Hematopoietic multipotent progenitor cell (in vitro differentiated cells): Measurements from ENCODE around the gene PLCL1. TPM values are rescaled to one million over a fixed set of nuclear protein-coding genes. Genes with fewer than 3 reads are reported as not detected.
"Not testable (repeated sequence)": the region's sequence is repeated elsewhere in the genome, so short reads cannot be mapped to it uniquely, and the experiment has no call there.

Experiments
- DNase-seq, 3 donors: peaks; one replicate each; pipeline ENCODE4 v3.0.0-alpha.2; 2011 to 2015; ENCODE audit warnings: low read depth in 2 of 3, low spot score in 2 of 3
- total RNA-seq: library from RNA; depleted of rRNA; stranded (reverse); fragments of >200 nt; gene quantifications from one replicate; pipeline ENCODE4 v1.2.3, GENCODE V29; 2012

PLCL1 gene
- total RNA-seq, 1 donor, result 0.27 TPM

DNA sequence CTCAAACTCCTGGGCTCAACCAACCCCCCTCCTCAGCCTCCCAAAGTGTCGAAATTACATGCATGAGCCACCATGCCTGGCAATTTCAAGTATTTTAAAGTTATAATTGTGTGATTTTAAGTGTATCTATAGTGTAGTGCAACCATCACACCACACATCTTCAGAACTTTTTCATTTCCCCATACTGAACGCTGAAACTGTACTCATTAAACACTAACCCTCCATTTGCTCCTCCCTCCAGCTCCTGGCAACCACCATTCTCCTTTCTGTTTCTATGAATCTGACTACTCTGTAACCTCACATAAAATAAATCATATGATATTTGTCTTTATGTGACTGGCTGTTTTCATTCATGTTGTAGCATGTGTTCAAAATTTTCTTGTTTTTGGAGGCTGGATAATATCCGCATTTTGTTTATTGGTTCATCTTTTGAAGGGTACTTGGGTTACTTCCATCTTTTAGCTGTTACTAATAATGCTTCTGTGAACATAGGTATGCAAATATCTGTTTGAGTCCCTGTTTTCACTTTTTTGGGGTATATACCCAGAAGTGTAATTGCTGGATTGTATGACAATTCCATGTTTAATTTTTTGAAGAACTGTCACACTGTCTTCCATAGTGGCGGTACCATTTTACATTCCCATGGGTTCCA is 188.2 kb downstream of the PLCL1 start:
- DNase-seq, result no peak

DNA sequence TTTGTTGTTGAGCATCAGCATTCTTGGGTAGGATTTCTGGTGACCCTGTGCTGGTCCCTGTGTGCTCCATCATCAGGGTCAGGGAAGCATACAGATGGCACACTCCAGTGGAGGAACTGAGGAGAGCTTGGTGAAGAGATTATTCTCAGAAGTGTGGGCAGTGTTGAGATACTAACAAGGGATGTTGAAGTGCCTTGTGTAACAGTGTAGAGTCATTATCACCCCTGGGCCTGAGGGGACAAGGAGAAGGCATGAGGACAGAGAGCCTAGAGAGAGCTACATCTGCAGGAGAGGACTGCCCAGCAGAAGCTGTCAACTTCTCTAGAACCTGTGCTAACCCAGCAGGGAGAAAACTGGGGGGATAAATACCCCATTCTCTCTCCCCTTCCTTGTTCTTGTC is 189.0 kb downstream of the PLCL1 start:
- no peak for DNase-seq

DNA sequence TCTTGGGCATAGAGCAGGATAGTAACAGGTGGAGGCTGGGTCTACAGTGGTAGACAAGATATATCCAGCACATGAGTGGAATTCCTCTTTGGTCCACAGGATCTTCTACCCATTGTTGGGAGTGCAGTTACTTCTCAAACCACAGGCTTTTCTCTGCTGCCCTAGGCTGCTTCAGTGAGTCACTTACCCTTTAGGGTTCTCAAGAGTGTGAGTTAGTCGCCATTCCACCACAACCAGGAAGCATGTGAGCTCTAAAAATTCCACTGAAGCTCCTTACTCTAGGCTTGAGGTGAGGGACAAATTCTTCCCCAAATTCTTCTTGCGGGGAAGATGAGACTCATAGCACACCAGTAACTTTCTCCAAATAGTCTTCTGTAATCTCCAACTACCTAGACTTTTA is 189.4 kb downstream of the PLCL1 start:
- DNase-seq, result no peak

DNA sequence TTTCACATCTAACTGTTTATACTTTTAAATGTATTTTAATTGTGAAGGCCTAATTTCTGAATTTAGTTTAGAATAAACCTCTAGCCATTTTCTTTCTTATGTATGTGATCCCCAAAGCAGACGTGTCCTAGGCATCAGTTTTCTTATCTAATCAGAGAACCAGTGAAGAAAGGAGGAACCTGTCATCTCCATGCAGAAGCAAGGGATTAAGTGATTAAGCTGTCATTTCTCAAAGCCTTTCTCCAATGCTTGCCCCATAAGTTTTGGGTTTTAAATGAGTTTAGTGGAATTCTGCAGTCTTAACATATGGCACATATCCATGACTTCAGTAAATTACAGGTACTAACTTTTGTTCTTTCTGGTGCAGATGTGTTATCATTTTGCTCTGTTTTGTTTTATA is 190.4 kb downstream of the PLCL1 start:
- DNase-seq, result no peak

DNA sequence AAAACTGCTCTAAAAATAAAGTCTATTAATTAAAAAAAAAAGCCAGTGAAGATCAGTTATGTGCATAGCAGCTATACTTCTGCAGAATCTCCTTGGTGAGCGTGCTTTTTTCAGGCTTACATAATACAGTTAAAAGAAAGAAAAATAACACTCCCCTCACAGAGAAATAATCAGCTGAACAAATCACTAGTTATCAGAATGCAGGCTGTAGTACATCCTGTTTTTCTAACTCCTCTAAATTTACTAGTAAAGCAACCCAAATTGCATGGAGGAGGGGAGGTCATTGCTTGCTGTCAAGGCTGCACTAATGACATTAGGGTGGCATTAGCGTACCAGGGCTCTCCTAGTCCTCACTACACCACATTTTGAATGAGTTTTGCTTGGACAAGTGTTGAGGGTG is 192.2 kb downstream of the PLCL1 start:
- DNase-seq, result peak in 1 of 3 donors; percentile 21

DNA sequence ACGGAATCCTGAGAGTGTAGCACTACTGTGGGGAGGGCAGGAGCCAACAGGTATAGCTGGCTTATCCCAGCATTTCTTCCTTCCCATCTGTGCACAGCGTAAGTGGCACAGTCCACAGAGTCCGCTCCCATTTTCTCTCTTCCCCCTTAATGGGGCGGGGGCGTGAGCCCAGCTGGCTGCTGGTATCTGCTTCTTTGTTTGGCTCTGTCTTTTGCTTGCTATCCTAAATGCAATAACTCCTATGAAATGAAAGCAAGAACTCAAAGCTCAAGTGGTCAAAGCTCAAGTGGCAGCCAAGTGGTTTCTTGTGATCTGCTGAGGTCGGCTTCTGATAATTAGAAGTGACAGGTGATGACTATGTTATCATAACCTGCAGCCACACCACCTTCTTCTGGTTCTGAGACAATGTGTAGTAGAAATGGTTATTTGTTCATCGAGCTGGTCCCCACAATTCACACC is 192.7 kb downstream of the PLCL1 start:
- no peak for DNase-seq

DNA sequence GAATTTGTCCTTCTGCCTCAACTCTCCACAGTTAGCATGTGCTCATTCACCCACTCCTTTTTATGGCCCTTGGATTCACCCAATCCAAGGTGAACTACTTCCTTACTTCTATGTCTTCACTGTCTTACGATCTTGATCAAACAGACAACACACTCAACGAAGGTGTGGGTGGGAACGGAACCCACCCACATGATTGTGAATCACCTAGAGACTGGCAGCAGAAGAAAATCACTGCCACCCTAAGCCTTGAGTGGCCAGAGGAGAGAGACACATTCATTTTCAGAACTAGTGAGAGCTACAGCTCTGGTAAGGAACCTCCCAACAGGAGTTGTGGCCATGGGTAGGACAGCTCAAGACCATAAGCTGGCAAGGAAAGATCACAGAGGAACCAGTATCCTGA is 194.3 kb downstream of the PLCL1 start:
- DNase-seq, result no peak

DNA sequence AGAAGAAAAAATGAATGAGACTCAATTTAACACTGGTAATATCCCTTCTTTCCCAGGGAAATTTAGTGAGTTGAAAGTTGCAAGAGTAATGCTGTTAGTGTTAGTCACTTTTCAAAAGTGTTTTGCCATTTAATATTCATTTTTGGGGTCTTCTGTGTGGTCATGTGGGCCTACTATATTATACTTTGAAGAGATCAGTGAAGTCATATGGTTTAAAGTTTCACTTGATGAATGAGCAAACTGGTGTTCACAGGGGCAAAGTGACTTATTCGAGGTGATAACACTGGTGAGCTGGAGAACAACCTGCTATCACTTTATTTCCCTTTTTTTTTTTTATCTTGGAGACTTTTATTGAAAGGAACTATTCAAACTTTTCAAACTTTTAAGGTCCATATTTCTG is 196.0 kb downstream of the PLCL1 start:
- DNase-seq, result no peak

DNA sequence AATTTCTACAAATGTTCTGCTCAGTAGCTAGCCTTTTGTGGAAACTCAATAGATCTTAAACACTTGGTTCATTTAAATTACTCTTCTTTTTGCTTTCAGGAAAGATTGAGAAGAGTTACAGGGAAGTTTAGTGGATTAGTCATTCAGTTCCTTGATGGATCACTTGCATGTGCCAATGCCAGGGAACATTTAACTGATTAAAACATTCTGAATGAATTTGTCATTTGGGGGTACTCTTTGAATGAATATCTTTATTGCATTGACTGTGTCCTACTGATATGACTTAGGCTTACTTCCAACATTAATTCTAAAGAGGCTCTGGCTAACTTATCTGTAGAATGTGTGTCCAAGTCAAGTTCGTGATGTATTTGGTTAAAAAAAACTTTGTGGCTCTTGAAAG is 199.8 kb downstream of the PLCL1 start:
- DNase-seq, result no peak

DNA sequence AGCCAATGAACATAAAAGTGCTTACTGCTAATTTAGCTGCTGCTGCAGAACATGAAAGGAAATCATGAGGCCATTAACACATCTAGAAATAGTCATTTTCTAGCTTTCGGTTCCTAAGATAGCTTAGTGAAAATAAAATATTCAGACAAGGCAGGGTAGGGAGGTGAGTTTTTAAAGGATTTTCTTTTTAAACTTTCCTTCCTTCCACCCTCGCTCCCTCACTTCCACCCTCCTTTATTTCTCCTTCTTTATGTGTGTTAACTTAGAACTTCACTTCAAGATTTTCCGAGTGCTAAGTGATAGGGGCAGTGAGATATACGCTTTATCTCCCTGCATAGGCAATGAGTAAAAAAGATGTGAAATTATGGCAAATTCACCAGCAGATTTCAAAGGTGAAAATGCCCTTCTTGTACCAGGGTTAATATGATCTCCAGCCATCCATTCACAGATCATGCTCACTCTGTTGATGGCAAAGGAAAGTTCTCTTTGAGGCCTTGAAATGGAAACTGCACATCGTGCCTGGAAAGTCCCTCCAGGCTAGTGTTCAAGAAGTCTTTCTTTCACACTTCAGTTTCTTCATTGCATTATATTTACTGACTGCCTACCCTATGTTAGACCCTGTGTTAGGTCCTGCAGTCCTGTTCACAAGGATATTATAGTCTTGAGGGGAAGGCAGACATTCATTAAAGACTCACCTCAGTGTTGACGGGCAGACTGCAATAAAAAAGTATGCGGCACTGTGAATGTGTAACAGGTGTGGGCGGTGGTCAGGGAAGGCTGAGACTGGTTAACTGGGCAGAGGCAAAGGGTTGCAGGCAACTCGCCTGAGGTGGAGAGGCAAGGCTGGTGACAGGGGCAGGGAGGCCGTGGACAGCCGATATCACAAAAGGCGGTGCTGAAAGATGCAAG is 200.8 kb downstream of the PLCL1 start:
- peak in 1 of 3 donors; percentile 10 for DNase-seq

DNA sequence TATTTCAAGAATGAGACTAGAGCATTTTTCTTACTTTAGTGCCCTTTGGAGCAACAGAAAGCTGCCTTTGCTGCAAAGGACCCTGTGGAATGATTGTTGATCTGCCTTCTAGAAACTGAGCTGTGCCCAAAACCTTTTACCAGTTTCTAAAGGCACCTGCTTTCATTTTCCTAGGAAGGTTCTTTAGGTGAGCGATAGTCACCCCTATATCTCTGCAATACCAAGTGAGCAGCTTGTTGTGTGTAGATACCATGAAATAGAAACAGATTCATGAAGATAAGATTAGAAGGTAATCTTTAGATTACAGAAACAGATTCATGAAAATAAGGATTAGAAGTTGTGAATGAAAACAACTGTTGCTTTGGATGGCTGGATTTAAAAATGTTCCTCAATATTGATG is 202.3 kb downstream of the PLCL1 start:
- no peak for DNase-seq

DNA sequence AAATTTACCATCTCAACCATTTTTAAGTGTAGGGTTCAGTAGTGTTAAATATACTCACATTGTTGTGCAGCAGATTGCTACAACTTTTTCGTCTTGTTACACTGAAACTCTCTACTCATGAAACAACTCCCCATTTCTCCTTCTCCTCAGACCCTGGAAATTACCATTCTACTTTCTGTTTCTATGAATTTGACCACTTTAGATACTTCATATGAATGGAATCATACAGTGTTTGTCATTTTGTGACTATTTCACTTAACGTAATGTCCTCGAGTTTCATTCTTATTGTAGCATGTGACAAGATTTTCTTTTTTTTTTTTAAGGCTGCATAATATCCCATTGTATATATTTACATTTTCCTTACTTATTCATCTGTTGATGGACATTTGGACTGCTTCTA is 203.8 kb downstream of the PLCL1 start:
- no peak for DNase-seq

DNA sequence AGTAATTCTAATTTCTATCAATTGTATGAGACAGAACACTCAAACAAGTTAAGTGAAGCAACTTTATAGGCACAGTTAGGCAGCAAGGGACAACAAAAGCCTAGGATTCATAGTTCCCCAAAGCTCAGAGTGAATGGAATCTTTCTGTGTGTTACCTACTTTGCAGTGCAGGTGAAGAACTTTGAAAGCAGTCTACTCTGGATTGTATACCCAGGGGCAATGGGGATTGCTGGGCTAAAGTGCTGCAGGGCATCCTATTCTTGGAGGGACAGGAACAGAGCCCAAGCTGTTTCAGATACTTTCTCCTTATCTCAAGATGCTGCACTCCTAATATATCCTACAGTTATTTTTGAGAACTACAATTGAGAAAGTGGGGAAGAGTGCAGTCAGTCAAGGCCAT is 207.6 kb downstream of the PLCL1 start:
- DNase-seq, result no peak

DNA sequence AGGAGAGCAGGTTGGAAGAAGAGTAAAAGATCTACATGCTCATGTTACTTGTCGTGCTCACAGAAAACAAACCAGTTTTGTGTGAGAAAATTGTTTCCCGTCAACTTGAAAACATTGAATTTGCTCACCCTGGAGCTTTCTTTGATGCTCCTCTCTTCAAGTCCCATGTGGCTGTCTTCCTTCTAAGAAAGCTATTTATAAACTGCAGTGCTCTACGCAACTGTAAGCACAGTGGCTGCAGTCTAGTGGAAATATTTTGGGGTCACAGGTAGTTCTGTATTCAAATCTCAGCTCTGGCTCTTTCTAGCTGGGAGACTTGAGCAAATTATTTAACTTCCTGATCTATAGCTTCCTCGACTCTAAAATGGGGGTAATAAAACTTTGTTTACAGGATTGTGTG is 211.8 kb downstream of the PLCL1 start:
- no peak for DNase-seq

DNA sequence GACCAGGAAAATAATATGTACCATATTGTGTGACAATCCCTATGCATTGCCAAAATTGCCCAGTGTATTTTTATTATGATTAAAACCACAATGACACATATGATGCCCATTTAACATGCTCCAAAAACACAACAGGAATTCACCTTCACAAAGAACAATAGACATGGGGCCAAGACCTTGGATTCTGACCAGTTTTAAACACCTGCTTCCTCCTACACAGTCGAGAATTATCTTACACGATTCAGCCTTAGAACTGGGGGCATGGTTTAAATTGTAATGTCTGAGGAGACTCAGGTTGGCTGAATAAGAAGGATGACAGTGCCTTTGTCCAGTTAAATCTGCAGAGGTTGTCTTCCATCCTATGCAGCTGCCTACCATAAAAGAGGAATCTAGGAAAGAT is 212.7 kb downstream of the PLCL1 start:
- DNase-seq, result no peak

DNA sequence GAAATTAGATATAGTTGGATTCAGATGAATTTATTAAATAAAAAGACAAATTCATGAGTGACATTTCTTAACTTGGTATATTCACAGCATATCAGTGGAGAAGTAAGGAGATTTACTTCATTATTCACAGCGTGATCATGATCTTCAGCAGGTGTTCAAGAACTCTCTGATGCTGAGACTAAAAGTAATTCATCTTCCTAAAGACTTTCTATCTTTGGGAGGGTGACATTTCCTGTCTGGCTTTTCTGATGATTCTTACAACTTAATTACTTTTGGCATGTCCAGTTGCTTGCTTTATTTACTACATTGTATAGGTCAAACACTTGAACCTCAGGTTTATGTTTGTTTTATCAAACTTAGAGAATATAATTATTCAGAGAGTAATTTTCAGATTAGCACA is 224.6 kb downstream of the PLCL1 start:
- DNase-seq, result no peak

DNA sequence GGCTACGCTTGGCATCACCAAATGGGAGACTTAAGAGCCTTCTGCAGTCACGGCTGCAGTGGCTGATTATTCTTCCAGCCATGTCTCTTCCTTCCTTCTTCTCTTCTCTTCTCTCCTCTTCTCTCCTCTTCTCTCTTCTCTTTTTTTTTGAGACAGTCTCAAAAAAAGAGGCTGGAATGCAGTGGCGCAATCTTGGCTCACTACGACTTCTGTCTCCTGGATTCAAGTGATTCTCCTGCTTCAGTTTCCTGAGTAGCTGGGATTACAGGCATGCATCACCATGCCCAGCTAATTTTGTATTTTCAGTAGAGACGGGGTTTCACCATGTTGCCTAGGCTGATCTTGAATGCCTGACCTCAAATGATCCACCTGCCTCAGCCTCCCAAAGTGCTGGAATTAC is 225.2 kb downstream of the PLCL1 start:
- DNase-seq, result not testable (repeated sequence)

DNA sequence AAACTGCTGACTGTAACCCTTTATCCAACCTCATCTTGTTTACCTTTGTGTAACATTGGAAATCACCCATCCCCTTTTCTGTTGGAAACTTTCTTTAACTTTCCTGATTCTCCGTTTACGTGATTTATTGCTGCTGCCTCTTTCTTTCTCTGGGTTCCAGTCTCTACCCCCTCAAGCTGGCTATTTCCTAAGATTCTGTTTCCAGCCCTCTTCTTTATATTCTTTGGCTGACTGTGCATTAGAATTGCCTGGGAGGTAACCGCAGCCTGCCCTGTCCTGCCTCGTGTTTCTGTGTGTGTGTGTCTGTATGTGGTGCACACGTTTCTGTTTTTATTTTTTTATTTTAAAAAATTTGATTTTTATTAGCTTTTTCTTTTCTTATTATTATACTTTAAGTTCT is 229.2 kb downstream of the PLCL1 start:
- no peak for DNase-seq

DNA sequence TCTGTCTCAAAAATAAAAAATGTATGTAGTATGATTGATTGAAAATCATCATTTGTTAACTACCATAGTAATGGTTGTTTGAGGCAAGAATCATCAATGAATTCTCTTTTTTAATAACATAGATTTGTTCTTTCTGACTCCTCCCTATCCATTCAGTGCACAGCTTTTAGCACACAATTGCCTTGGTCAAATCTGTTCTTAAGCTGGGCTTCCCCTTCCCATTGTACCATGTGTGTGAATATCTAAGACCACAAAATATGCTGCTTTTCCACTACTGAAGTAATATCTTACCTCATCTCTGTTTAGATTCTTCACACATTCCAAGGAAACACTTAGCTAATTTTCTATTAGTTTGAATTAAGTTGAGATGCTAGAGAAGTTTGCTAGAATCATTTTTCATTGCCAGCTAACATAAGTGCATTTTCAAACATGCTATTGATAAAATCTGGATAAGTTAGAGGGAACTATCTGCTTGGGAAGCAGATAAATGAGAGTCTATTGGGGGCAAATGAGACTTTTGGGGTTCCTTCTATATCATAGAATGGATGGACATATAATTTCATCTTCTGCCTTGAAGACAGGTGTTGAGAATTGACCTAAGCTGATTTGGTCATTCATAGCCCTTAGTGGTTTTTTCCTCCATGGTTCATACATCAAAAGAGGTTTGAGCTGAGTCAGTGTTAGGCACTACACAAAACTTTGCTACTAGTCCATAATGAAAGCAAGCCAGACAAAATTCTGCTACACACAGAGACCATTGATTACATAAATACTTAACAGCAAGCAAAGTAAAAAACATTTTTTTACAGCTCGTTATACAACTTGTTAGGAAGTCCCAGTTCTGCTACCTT is 231.9 kb downstream of the PLCL1 start:
- no peak for DNase-seq

DNA sequence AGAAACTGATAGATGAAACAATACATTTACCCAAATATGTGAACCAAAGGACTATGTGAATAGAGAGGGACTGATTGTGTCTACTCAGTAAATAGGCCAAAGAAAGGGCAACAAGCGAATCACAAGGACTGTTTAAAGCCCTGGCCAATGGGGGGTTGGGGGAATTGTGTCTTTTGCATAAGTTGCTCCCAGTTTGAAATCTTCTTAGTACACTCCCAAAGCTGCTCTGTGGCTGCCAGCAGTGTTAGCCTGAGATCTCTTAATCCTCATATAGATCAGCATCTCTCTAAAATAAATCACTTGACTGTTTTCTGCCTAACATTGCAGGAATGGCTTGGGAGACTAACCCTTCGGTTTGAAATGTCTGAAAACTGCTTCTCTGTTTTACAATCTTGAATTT is 236.4 kb downstream of the PLCL1 start:
- no peak for DNase-seq

DNA sequence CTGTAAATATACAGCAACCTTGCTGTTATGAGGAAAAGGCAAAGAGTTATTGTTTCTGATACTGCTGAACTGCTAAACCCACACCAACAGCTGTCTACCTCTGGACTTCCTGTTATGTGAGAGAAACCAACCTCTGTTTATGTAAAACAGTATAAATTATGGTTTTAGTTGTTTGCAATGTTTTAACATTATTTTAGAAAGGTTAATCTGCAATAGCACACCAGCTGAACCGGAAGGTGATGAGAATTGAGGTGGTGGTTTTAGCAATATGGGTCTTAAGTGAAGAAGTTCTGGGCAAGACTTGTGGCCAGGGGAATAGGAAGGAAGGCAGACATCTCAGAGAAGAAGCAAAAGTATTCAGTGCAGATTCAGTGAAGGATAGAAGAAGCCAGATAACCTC is 237.8 kb downstream of the PLCL1 start:
- peak in 2 of 3 donors; percentile 35 to 93 for DNase-seq
